GM10248 (cell line): ENCODE results near the gene RAD51B.

Experiments
- CTCF ChIA-PET: fragments of 300-600 bp; sonication (Branson Sonifier 250); formaldehyde crosslinking; extraction: SDS; loops from one replicate; lab custom pipeline; 2021; ENCODE audit warnings: antibody characterized with exemption; lab: Yijun Ruan, JAX
- POLR2A ChIA-PET: fragments of 350-650 bp; sonication (Branson Sonifier 250); formaldehyde crosslinking; extraction: SDS; loops from one replicate; lab custom pipeline; 2020; ENCODE audit warnings: antibody characterized with exemption; lab: Yijun Ruan, JAX
- DNase-seq: peaks from one replicate; pipeline ENCODE4 v3.0.0; 2012; ENCODE audit errors: extremely low spot score
- TF ChIP-seq, protein P1 (sequence below): IDR thresholded peaks from 2 replicates; pipeline ENCODE4 v1.5.1; 2012; ENCODE audit warnings: mild to moderate bottlenecking, low read depth; ENCODE audit errors: extremely low read depth, missing control alignments, control extremely low read depth

Gene RAD51B

DNA sequence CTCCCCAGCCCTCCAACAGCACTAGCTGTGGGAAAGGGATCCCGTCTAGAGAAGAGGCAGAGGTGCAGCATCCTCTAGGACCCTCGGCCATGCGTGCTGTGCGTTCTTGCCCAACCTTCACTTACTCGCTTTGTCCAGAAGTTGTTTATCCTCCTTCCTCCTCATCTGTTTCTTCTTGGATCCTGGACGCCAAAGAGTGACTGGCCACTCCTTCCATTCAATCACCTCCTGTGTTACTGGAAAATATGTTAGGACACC, 832.8 kb downstream of the RAD51B start:
- TF ChIP-seq, protein P1, sequence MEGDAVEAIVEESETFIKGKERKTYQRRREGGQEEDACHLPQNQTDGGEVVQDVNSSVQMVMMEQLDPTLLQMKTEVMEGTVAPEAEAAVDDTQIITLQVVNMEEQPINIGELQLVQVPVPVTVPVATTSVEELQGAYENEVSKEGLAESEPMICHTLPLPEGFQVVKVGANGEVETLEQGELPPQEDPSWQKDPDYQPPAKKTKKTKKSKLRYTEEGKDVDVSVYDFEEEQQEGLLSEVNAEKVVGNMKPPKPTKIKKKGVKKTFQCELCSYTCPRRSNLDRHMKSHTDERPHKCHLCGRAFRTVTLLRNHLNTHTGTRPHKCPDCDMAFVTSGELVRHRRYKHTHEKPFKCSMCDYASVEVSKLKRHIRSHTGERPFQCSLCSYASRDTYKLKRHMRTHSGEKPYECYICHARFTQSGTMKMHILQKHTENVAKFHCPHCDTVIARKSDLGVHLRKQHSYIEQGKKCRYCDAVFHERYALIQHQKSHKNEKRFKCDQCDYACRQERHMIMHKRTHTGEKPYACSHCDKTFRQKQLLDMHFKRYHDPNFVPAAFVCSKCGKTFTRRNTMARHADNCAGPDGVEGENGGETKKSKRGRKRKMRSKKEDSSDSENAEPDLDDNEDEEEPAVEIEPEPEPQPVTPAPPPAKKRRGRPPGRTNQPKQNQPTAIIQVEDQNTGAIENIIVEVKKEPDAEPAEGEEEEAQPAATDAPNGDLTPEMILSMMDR = no peak
- POLR2A ChIA-PET = no interaction called here
- DNase-seq = no peak
- CTCF ChIA-PET = no interaction called here

DNA sequence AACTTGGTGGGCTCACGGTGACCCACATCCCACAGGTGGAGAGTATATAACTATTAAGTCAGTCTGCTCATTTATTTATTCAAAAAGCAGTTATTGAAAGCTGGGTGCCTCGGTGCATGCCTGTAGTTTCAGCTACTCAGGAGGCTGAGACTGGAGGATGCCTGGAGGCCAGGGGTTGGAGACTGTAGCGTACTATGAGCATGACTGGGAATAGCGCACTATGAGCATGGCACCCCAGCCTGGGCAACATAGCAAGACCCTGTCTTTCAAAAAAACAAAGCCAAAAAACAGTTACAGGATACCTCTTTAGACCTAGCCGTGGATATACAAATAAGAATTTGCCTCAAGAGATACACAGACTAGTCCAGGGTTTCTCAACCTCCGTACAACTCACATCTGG, 833.5 kb downstream of the RAD51B start:
- ChIA-PET CTCF (interaction anchor here (1.5 kb wide), 1 partner anchor 13 kb away, joined by 5 read pairs; no protein-coding TSS in a partner anchor), POLR2A (no interaction called here)
- TF ChIP-seq, protein P1 = no peak
- no peak for DNase-seq

DNA sequence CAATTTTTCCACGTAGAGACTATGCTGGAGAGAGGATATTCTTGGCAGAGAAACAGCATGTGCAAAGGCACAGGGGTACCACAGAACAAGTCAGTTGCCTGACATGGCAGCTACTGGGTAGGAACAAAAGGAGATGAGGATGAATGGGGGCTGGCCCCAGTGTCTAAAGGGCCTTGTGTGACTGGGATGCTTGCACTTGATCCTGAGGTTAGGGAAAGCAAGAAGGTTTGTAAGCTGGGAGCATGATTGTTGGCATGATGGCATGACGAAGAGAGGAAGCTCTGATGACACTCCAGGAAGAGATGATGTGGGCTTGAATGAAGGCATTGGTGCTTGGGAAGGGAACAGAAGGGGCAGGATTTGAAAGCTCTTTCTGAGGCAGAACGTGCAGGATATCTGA, 834.2 kb downstream of the RAD51B start:
- POLR2A ChIA-PET = no interaction called here
- TF ChIP-seq, protein P1 = no peak
- CTCF ChIA-PET = interaction anchor here (1.1 to 1.5 kb wide), 2 partner anchors 12 to 24 kb away, joined by 4 to 5 read pairs; no protein-coding TSS in a partner anchor
- DNase-seq = no peak

DNA sequence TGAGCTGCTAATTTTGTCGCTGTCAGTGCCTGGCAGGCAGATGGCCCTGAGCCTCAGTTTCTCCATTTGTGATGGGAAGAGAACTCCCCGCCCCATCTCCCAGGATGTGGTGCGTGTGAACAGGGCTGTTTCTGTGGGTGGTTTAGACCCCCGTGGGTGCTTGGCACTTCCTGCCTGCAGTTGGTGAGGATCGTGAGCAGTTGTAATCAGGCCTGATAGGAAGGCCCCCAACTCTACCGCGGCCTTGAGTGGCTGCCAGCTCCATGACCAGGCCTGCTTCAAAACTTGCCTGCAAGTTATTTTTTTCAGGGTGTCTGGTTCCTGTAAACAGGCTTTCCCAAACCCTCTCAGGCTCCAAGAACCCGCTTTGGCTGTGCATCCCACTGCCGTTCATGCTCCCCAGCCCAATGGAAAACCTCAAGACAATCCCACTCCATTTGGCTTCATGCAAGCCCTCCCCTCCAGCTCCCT, 834.9 kb downstream of the RAD51B start:
- TF ChIP-seq, protein P1 = no peak
- DNase-seq = no peak
- ChIA-PET CTCF (interaction anchor here (1.1 to 2.0 kb wide), 4 partner anchors 11 to 25 kb away, joined by 3 to 7 read pairs (median 4); no protein-coding TSS in a partner anchor), POLR2A (no interaction called here)

DNA sequence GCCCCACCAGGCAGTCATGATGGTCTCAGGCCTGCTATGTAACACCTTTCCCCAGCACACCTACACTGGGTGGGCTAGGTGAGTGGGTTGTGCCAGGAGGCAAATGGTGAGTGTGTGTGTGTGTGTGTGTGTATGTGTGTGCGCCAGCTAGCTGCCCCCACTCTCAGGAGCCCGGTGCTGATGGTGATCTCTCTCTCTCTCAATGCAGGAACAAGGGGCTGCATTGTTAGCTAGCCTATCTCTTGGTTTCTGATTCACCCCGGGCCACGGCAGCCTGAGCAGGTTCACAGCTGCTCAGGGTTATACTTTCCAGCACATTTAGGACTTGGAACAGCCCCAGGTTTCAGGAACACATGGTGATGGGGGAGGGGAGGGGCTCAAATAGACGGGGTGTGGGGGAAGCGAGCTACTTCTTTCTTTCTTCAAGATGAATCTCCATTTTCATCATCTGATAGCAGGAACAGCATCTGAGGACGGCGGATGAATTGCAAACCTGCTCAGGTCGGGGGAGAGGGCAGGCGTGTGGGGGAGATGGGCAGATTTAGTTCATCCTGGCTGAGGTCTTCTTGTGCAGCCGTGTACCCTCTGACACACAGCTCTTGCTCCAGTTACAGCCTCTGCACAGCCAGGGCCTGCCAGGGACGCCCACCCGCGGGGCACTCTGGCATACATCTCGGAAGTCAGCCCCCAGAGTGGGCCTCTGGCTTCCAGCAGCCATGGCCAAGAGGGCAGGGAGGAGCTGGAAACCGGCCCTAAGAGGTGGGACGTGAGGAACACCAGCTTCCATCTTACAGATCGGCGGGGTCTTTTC, 835.6 kb downstream of the RAD51B start:
- CTCF ChIA-PET = interaction anchor here (1.2 to 2.0 kb wide), 3 partner anchors 12 to 189 kb away, joined by 3 to 7 read pairs (median 3); no protein-coding TSS in a partner anchor

DNA sequence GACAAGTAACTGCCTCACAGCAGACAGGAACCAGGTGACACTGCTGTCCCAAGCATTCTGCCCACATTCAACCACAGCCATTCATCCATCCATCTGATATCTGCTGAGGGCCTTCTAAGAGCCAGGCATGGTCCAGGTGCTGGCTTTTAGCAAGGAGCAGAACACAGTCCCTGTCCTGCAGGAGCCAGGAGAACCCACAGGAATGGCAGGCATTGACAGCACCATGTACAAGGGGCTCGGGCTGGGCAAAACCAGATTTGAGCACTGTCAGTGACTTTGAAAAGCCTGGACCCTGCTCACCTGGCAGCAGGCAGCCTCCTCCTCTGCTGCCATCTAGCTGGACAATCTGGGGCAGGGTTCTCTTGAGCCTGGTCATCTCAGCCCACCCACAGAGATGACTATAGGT, 836.3 kb downstream of the RAD51B start:
- CTCF ChIA-PET = interaction anchor here (0.8 to 2.0 kb wide), 4 partner anchors 19 to 188 kb away, joined by 3 to 7 read pairs (median 4); no protein-coding TSS in a partner anchor
- POLR2A ChIA-PET = no interaction called here
- DNase-seq = no peak
- TF ChIP-seq, protein P1 = peak; percentile 32

More for the DNA sequence above, 835.6 kb downstream of the RAD51B start:
- TF ChIP-seq, protein P1 = no peak
- DNase-seq = no peak
- POLR2A ChIA-PET = no interaction called here
